Ovary (tissue), 9 donors: ENCODE results near the gene IRF5. TPM values are rescaled to one million over a fixed set of nuclear protein-coding genes. Genes with fewer than 3 reads are reported as not detected.

ENCODE experiments used
- DNase-seq, 5 donors: peaks; one replicate each; pipeline ENCODE4 v3.0.0-alpha.2; 2019 to 2020
- H3K27ac ChIP-seq, 2 donors: fragments of 200-600 bp; one replicate each; pipeline versions ENCODE4 v1.5.1 to v1.8.0; 2019 to 2022
- H3K27me3 ChIP-seq: fragments of 200-600 bp; one replicate; pipeline ENCODE4 v1.8.0; 2022
- H3K36me3 ChIP-seq: fragments of 200-600 bp; sonication (generic); one replicate; pipeline ENCODE4 v1.5.1; 2019
- H3K4me1 ChIP-seq: one replicate; pipeline ENCODE4 v1.8.1; 2013; ENCODE audit warnings: mild to moderate bottlenecking, moderate library complexity; ENCODE audit not compliant: insufficient read depth
- H3K4me3 ChIP-seq: fragments of 200-600 bp; sonication (generic); one replicate; pipeline ENCODE4 v1.5.1; 2017
- H3K9me3 ChIP-seq, 2 donors: fragments of 200-600 bp in 1 of 2; sonication (generic) in 1 of 2; one replicate each; pipeline versions ENCODE4 v1.5.1 to v1.8.1; 2013 to 2019; ENCODE audit warnings: mild to moderate bottlenecking in 1 of 2, moderate library complexity in 1 of 2
- EP300 ChIP-seq: sonication (generic); formaldehyde crosslinking; IDR thresholded peaks from one replicate; pipeline ENCODE4 v1.6.1; 2017; ENCODE audit warnings: antibody characterized with exemption
- POLR2A ChIP-seq: fragments of 450-650 bp; IDR thresholded peaks from one replicate; pipeline ENCODE4 v1.6.1; 2017; ENCODE audit warnings: antibody characterized with exemption, mild to moderate bottlenecking, moderate library complexity
- WGBS, 3 donors: extraction: QIAGEN DNeasy Blood & Tissue Kit in 1 of 3; methylation state at CpG; one replicate each; pipeline versions ENCODE4 v1.1.5 to v1.1.7; 2013 to 2017; 5-methylcytosine and 5-hydroxymethylcytosine counted together
- intact Hi-C, 4 donors: fragments of 100-400 bp; cut with DNase I; formaldehyde crosslinking; loops; one replicate each; pipeline versions ENCODE4 v1.11.0 to v1.15.1; 2022 to 2023
- polyA plus RNA-seq, 2 donors: library from polyadenylated mRNA; stranded (reverse); fragments of 200-250 nt in 1 of 2; fragments of 350-450 nt in 1 of 2; fragmentation: Illumina TruSeq in 1 of 2; extraction: RNeasy Lipid Tissue Mini Kit (QIAGEN cat#74804) in 1 of 2; gene quantifications; one replicate each; pipeline ENCODE4 v1.2.3, GENCODE V29; 2013 to 2014
- total RNA-seq, 7 donors: library from RNA; depleted of rRNA in 2 of 7; stranded (reverse); fragments of >200 nt in 2 of 7; fragmentation: NEBNext Ultra II Directional in 3 of 7; extraction: Animal tissue kit (Norgen Biotek cat#: 25700) in 3 of 7; gene quantifications; one replicate each; pipeline versions ENCODE4 v1.1.0 to v1.2.4, GENCODE V29; 2016 to 2023
- TF ChIP-seq, protein P1 (sequence below), 3 donors: fragments of 450-650 bp in 2 of 3; fragments of 200-600 bp in 1 of 3; IDR thresholded peaks; one replicate each; pipeline versions ENCODE4 v1.5.1 to v1.8.0; 2016 to 2022; ENCODE audit warnings: antibody characterized with exemption in 3 of 3, mild to moderate bottlenecking in 1 of 3
- donor health status: DM: no; HTN: no; CAD: no; lungs with moderate emphysema.
- donor health status: DM: no; HTN: no; CAD: no.
- donor health status: Bipolar disorder and iron deficiency.
- donor health status: DM: yes; HTN: yes; CAD: no.
- donor health status: DM: no; HTN: no; CAD: no.
- donor health status: DM: yes; HTN: yes; CAD: no.

Gene IRF5
- total and polyA plus RNA-seq, 9 donors = 2.1 to 6.5 (median 2.6) TPM

DNA sequence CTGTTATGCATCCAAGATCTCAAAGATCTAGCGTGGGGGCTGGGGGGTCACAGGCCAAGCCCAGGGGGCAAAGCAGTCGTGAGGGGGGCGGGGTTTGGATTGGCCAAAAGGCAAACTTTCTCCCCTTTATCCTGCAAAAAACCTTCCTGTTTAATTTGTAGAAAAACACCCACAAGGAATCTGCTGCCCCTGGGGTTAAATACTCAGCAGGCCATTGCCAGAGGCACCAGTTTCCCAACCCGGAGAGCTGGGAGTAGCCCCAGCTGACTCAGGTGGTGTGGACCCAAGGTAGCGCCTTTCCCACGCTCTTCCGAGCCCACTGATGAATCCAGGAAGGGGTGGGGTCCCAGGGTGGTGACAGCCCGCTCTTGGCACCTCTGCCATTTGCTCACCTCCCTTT lies 48.6 kb upstream of the IRF5 start:
- no peak for TF ChIP-seq POLR2A
- no peak for TF ChIP-seq EP300
- TF ChIP-seq, protein P1, sequence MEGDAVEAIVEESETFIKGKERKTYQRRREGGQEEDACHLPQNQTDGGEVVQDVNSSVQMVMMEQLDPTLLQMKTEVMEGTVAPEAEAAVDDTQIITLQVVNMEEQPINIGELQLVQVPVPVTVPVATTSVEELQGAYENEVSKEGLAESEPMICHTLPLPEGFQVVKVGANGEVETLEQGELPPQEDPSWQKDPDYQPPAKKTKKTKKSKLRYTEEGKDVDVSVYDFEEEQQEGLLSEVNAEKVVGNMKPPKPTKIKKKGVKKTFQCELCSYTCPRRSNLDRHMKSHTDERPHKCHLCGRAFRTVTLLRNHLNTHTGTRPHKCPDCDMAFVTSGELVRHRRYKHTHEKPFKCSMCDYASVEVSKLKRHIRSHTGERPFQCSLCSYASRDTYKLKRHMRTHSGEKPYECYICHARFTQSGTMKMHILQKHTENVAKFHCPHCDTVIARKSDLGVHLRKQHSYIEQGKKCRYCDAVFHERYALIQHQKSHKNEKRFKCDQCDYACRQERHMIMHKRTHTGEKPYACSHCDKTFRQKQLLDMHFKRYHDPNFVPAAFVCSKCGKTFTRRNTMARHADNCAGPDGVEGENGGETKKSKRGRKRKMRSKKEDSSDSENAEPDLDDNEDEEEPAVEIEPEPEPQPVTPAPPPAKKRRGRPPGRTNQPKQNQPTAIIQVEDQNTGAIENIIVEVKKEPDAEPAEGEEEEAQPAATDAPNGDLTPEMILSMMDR (IDR thresholded peaks at IDR 0.05) = no peak
- 64 to 69% (median 64%) methylated on average over 8 of the region's 8 CpGs for WGBS, 3 donors
- Histone ChIP-seq H3K27me3 (no peaks in the 10 kb centered on the region), H3K4me3 (no peak overlapping the region), H3K27ac (no peak overlapping the region), H3K36me3 (no peaks in the 10 kb centered on the region), H3K9me3 (no peaks in the 10 kb centered on the region), H3K4me1 (no peaks in the 10 kb centered on the region)
- intact Hi-C loops = loop anchor here in 1 of 4 donors (10.0 kb wide), 1 partner anchor 414 kb away; the partner anchor contains the start of gene METTL2B
- DNase-seq = no peak

DNA sequence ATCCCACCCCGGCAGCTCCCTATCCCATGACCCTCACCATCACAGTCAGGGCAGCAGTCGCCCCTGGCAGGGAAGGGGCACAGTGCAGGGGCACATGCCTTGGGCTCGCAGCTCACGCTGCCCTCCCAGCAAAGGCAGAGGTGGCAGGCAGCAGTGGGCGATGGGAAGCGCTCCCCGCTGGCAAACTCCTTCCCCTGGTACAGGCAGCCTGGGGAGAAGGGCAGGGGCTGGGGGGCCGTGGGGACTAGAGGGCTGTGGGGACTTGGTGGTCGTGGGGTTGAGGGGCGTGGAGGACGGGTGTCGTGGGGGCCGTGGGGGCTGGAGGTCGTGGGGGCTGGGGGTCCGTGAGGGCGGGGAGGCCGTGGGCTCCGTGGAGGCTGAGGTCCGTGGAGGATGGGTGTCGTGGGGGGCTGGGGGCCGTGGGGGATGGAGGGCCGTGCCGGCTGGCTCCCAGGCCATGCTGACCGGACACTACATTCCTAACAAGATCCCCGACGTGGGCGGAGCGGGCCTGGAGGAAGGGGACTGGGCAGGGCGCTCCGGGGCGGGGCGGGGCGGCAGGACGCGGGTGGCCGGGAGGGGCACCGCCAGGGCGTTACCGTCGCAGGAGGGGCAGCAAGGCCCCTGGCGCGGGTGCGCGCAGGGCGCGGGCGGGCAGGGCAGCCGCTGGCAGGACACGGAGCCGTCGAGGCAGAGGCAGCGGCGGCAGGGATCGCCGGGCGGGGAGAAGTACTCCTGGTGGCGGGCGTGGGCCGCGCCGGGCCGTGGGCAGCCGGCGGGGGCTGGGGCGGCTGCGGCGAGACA lies 47.2 kb upstream of the IRF5 start:
- TF ChIP-seq, protein P1 (IDR thresholded peaks at IDR 0.05) = no peak
- TF ChIP-seq POLR2A = no peak
- no peak for TF ChIP-seq EP300
- H3K27ac ChIP-seq = no peak overlapping the region
- H3K4me3 ChIP-seq = no peak overlapping the region
- DNase-seq = peak in 2 of 5 donors; percentile 15 to 32
- H3K36me3 ChIP-seq = no peaks in the 10 kb centered on the region
- H3K4me1 ChIP-seq = no peaks in the 10 kb centered on the region
- intact Hi-C loops = no loop called here
- 13 to 33% (median 15%) methylated on average over 56 to 67 of the region's 67 CpGs for WGBS, 3 donors
- H3K27me3 ChIP-seq = no peaks in the 10 kb centered on the region
- H3K9me3 ChIP-seq = no peaks in the 10 kb centered on the region

DNA sequence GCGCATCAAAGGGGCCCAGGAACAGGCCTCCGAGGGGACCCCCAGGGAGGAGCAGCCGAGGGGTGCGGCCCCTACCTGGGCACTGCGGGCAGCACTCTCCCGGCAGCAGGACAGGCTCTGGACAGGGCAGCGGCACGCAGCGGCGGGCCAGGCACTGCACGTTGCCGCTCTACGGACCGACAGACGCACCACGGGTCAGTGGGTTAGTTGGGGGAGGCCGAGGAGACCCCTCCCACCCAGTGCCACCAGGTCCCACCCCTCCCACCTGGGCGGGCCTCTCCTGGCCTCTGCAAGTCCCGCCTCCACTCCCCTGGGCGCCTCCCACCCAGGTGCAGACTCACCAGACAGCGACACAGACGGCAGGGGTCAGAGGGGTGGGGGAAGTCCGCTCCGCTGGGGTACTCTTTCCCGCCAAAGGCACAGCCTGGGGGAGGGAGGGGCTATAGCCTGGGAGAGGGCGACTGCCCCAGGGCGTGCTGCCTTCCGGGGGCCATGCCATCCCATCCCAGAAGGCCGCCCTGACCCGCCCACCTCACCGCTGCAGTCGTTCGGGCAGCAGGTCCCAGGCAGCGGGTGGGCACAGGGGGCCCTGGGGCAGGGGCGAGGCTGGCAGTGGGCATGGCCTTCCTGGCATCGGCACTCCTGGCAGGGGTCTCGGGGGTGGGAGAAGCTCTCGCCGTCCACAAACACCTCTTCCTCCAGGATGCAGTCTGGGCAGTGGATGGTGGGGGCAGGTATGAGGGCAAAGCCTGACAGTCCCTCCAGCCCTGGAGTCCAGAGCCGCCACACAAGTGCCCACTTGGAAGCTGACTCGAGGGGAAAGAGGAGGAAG lies 46.4 kb upstream of the IRF5 start:
- WGBS, 3 donors = 27 to 40% (median 30%) methylated on average over 40 to 41 of the region's 41 CpGs
- H3K4me1 ChIP-seq = no peaks in the 10 kb centered on the region
- peak in 2 of 5 donors; percentile 13 to 31 for DNase-seq
- intact Hi-C loops = no loop called here
- TF ChIP-seq EP300 (no peak), POLR2A (no peak)
- TF ChIP-seq, protein P1 (IDR thresholded peaks at IDR 0.05) = no peak
- no peak overlapping the region for H3K4me3 ChIP-seq
- H3K27me3 ChIP-seq = no peaks in the 10 kb centered on the region
- H3K36me3 ChIP-seq = no peaks in the 10 kb centered on the region
- H3K27ac ChIP-seq = no peak overlapping the region
- no peaks in the 10 kb centered on the region for H3K9me3 ChIP-seq

DNA sequence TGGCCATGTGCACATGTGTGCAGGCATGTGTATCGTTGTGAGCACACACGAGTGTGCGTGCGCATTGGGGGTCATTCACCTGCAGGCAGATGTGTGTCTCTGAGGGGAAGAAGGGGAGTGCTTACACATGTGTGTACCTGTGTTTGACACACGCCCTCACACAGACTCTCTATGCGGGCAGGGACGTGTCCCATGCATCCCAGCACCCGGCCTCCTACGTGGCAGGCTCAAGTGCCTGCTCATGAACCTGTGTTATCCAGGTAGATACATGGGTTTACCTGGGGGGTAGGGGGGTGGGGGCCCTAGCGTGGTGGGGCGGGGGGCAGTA lies 45.8 kb upstream of the IRF5 start:
- DNase-seq = peak in 1 of 5 donors; percentile 8
- intact Hi-C loops = no loop called here
- H3K27me3 ChIP-seq = no peaks in the 10 kb centered on the region

More for the DNA sequence above, 45.8 kb upstream of the IRF5 start:
- no peaks in the 10 kb centered on the region for H3K9me3 ChIP-seq
- WGBS, 3 donors = 79 to 88% (median 86%) methylated on average over 11 of the region's 11 CpGs
- H3K4me3 ChIP-seq = no peak overlapping the region
- no peak overlapping the region for H3K27ac ChIP-seq
- H3K36me3 ChIP-seq = no peaks in the 10 kb centered on the region
- TF ChIP-seq POLR2A (no peak), EP300 (no peak)
- TF ChIP-seq, protein P1 (IDR thresholded peaks at IDR 0.05) = no peak
- no peaks in the 10 kb centered on the region for H3K4me1 ChIP-seq
